IPS-15b (cell line): ENCODE data around the gene DBF4B.
A peak's percentile ranks its signal among the peaks of the same experiment; 100 is the strongest.
"Not testable (repeated sequence)": the region's sequence is repeated elsewhere in the genome, so short reads cannot be mapped to it uniquely, and the experiment has no call there.

Source experiments
- H3K27me3 ChIP-seq: one replicate; pipeline ENCODE4 v1.6.1; 2013; ENCODE audit warnings: low read length; ENCODE audit not compliant: control insufficient read depth, insufficient read depth
- H3K36me3 ChIP-seq: one replicate; pipeline ENCODE4 v1.6.1; 2013; ENCODE audit warnings: low read length; ENCODE audit not compliant: control insufficient read depth, insufficient read depth
- H3K4me1 ChIP-seq: one replicate; pipeline ENCODE4 v1.6.1; 2013; ENCODE audit warnings: mild to moderate bottlenecking, low read length; ENCODE audit not compliant: control insufficient read depth, insufficient read depth
- H3K4me3 ChIP-seq: one replicate; pipeline ENCODE4 v1.5.1; 2013; ENCODE audit warnings: low read depth, low read length
- H3K9ac ChIP-seq: one replicate; pipeline ENCODE4 v1.6.1; 2013; ENCODE audit warnings: low read depth, mild to moderate bottlenecking, low read length
- H3K9me3 ChIP-seq: one replicate; pipeline ENCODE4 v1.6.1; 2013; ENCODE audit warnings: mild to moderate bottlenecking, low read length; ENCODE audit not compliant: control insufficient read depth, insufficient read depth

Gene DBF4B

DNA sequence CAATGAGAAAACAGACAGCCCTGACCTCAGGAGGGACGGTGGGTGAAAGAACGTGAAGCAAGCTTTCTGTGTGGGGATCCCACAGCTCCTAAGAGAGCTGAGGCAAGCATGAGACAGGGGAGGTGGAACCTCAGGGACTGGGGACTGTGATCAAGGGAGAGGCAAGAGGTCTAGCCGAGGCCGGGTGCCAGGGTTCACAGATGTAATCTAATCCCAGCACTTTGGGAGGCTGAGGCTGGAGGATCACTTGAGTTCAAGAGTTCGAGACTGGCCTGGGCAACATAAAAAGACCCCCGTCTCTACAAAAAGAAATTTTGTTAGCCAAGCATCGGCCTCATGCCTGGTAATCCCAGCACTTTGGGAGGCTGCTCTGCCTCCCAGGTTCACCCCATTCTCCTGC is 45.8 kb downstream of the DBF4B start:
- Histone ChIP-seq H3K4me1 (no peaks in the 10 kb centered on the region), H3K4me3 (no peak overlapping the region), H3K27me3 (peaks cover 20% of the 10 kb centered on the region), H3K36me3 (peaks cover 15% of the 10 kb centered on the region), H3K9me3 (no peaks in the 10 kb centered on the region), H3K9ac (no peak overlapping the region)

DNA sequence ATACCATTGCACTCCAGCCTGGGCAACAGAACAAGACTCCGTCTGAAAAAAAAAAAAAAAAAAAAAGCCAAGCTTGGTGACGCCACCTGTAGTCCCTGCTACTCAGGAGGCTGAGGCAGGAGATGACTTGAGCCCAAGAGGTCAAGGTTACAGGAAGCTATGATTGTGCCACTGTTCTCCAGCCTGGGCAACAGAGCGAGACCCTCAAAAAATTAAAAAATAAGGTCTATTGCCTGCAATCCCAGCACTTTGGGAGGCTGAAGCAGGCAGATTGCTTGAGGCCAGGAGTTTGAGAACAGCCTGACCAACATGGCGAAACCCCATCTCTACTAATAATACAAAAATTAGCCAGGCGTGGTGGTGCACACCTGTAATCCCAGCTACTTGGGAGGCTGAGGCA is 46.7 kb downstream of the DBF4B start:
- not testable (repeated sequence) for H3K36me3 ChIP-seq, H3K4me3 ChIP-seq, H3K4me1 ChIP-seq, H3K9ac ChIP-seq, H3K9me3 ChIP-seq
- peaks cover 29% of the 10 kb centered on the region for H3K27me3 ChIP-seq

DNA sequence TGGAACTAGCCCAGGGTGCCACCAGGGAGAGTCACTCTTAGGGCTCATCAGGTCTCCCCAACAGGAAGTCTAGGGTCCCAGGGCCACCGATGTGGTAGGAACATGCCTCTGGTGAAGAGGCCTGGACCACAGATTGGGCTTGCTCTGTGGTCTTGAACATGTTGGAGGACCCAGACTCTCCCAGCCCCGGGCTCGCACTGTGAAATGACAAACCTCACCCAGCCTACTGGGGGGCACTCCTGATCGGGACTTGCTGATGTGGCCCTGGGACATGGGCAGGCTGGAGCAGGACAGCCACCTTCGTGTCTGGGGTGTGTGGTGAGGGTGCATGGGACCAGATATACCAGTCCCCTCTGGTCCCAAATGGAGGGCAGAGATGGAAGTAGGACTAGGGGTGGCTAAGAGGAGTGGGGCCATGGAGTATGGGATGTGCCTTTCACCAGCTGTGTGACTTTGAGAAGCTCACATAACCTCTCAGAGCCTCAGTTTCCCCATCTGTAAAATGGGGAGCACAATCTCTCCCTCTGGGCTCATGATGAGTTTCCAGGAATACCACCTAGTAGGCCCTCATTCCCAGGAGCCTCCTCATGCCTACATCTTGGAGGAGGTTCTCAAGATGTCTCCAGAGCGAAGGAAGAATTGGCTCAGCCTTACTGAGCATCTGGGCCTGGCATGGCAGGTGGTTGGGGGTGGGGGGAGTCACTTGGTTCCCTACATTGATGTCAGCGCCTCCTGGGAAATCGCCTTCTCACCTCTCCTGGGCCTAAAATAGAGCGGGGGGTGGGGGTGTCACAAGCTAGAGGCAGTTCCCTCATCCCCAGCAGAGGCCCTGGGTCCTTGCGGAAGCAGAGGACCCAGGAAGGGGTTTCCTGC is 48.8 kb downstream of the DBF4B start:
- no peaks in the 10 kb centered on the region for H3K36me3 ChIP-seq
- peaks cover 33% of the 10 kb centered on the region for H3K27me3 ChIP-seq
- H3K9ac ChIP-seq, result no peak overlapping the region

DNA sequence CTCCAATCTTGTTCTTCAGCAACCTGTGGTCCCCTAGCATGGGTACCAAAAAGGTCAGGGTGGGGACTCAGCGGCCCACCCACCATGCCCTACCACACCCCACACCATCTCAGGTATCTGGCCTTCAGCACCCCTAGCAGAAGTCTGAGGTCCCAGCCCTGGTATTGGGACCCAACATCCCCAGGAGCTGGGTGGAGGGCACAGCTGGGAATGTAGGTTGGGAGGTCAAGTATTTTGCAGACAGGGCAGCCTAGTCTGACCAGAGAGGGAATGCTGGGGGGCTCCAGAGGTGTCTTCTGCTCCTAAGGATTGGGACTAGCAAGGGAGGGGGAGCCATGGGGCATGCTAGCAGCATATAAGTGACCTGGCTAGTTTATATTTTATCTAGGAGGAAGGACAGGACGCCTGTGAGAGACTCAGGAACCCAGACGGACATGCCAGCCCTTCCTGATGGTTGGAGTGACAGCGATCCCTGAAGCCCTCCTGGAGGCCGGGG is 49.5 kb downstream of the DBF4B start:
- no peaks in the 10 kb centered on the region for H3K36me3 ChIP-seq
- peaks cover 33% of the 10 kb centered on the region for H3K27me3 ChIP-seq
- no peaks in the 10 kb centered on the region for H3K4me1 ChIP-seq
- no peaks in the 10 kb centered on the region for H3K9me3 ChIP-seq
- H3K4me3 ChIP-seq, result peak overlapping the region; percentile 50
- H3K9ac ChIP-seq, result no peak overlapping the region

More for the DNA sequence above, 48.8 kb downstream of the DBF4B start:
- H3K4me1 ChIP-seq, result no peaks in the 10 kb centered on the region
- no peak overlapping the region for H3K4me3 ChIP-seq
- no peaks in the 10 kb centered on the region for H3K9me3 ChIP-seq

DNA sequence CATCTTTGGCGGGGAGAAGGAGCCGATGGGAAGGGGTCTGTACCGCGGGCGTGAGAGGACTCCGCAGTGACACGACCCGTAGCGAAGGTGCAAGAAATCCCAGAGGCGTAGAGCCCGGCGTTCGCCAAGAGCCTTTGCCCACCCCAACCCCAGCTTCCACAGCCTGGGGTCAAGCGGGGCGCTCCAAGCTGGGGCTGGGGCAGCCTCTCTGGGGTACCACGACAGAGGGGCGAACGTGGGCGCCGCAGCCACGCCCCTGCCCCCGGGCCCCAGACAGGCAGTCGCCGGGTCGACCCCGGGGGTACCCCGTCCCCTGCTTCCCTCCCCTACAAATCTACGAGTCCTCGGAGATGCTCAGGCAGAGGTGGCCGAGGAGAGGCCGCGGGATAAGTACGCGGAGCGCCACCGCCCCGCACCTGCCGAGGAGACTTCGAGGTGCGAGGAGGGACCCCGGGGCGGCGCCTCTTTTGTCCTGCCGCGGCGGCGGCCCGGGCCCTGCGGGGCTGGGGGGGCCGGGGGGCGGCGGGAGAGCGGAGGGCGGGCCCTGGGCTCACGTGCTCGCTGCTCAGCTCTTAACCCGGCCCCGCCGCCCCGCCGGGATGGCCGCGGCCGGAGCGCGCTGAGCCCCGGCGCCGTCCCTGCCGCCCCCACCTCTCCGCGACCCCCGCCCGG is 50.1 kb downstream of the DBF4B start, which contains the start of gene ADAM11:
Gene ADAM11 (plus strand): TSS at position 575 of the 672 bp plus-strand sequence. CDS start 212 bp downstream, outside the sequence.
- H3K27me3 ChIP-seq, result peaks cover 33% of the 10 kb centered on the region
- no peaks in the 10 kb centered on the region for H3K36me3 ChIP-seq
- H3K4me1 ChIP-seq, result no peaks in the 10 kb centered on the region
- H3K9me3 ChIP-seq, result no peaks in the 10 kb centered on the region
- no peak within 1 kb of the TSS for H3K9ac ChIP-seq
- peak within 1 kb of the TSS; percentile 53 for H3K4me3 ChIP-seq

DNA sequence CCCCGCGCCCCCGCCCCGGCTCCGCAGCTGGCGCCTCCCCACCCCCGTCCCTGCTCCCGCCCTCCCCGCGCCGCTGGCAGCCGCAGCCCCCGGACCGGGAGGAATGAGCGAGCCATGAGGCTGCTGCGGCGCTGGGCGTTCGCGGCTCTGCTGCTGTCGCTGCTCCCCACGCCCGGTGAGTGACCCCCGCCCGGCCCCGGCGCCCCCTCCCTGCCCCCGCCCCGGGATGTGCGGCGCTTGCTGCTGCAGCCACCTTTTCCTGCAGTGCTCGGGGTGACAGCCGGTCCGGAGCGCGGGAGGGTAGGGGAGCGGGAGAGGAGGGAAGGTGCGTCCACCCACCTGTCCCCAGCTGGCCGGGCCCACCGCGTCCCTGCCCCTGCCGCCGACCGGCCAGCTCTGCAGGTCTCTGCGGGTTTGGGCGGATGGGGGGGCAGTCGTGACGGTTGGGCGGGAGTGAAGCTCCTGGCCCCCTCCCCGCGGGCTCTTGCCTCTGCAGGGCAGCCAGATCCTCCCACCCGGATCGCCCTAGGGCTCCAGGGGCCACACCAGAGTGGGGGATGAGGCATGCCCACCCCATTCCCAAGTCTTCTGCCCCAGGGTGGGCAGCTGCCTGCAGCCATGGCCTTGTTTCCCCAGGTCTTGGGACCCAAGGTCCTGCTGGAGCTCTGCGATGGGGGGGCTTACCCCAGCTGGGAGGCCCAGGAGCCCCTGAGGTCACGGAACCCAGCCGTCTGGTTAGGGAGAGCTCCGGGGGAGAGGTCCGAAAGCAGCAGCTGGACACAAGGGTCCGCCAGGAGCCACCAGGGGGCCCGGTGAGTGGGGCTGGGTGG is 50.8 kb downstream of the DBF4B start:
- H3K36me3 ChIP-seq, result no peaks in the 10 kb centered on the region
- H3K9ac ChIP-seq, result no peak overlapping the region
- H3K4me1 ChIP-seq, result no peaks in the 10 kb centered on the region
- H3K4me3 ChIP-seq, result peak overlapping the region; percentile 53
- H3K9me3 ChIP-seq, result no peaks in the 10 kb centered on the region
- H3K27me3 ChIP-seq, result peaks cover 31% of the 10 kb centered on the region

DNA sequence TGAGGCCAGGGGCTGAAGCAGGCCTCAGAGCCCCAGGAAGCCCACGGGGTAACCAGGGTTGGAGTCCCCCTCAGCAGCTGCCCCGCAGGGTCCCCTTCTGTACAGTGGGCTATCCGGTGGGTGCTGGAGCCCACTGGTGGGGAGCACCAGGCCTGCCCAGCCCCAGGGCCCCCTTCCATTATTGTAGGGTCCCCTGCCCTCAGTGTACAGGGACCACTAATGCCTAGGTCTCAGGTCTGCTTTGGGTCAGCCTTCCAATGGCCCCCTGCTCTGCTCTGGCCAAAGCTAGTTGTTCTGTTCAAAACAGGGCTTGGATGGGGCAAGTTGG is 51.4 kb downstream of the DBF4B start:
- Histone ChIP-seq H3K4me3 (no peak overlapping the region), H3K9ac (no peak overlapping the region)

DNA sequence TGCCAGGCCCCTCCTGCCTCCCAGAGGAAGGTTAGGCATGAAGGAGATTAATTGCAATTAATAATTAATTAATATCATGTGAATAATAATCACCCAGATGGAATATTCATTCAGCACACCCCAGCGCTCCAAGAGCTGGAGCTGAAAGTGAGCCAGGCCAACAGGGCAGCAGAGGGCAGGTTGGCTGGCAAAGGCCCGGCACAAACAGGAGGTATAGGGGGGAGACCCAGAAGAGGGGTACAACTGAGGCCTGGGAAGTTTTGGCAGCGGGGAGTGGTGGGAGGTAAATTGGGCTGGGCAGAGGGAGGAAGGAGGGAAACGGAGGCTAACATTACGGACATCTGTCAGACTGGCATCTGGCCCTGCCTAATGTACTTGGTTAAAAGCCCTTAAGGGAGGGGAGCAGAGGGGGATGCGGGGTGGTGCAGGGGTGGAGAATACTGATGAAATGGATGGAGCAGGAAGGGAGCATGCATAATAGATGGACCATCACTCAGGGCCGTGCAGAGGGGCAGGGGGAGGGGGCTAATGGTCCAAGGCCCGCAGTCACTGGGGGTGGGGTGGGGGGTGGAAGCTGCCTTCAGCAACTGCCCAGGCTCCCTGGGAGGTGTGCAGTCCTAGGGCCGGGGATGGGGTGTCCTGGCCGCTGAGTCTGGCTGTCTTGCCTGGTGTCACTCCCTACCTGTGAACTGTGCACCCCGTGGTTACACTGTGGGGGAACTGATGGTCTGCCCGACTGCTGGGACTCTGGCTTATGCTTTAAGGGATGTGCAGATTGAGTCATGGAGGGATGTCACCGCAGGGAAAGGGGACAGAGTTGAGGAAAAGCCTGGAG is 52.2 kb downstream of the DBF4B start:
- Histone ChIP-seq H3K4me3 (no peak overlapping the region), H3K4me1 (no peaks in the 10 kb centered on the region), H3K27me3 (peaks cover 31% of the 10 kb centered on the region), H3K9ac (no peak overlapping the region), H3K9me3 (no peaks in the 10 kb centered on the region), H3K36me3 (no peaks in the 10 kb centered on the region)

More for the DNA sequence above, 51.4 kb downstream of the DBF4B start:
- no peaks in the 10 kb centered on the region for H3K9me3 ChIP-seq
- H3K27me3 ChIP-seq, result peaks cover 31% of the 10 kb centered on the region
- H3K4me1 ChIP-seq, result no peaks in the 10 kb centered on the region
- H3K36me3 ChIP-seq, result no peaks in the 10 kb centered on the region

DNA sequence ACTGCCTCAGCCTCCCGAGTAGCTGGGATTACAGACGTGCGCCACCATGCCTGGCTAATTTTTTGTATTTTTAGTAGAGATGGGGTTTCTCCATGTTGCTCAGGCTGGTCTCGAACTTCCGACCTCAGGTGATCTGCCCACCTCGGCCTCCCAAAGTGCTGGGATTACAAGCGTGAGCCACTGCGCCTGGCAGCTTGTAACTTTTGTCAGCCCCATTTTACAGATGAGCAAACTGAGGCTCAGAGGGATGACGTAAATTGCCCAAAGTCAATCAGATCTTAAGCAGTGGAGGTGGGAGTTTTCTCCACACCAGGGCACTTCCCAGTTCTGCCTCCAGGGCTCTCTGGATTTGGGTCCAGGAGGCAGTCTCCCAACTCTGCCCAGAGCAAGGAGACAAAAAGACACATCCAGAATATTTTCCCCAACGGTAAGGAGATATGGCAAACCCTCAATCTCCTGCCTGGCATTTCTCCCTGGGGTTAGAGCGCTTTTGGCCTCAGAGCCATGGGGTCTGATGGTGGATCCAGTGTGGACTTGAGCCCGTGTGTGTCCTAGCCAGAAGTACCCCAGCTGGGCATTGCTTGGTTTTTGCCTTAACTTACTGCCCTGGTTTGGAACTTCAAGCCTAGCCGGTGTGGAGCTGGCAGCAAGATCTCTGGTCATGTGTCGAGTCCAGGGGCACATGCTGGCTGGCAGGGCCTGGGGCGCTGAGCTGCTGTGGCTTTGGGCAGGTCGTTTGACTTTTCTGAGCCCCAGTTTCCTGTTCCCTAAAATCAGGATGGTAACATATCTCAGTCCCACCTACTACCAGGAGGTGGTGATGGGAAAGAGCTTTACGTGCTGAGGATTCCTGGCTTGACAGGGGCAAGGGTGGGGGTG is 53.7 kb downstream of the DBF4B start:
- no peaks in the 10 kb centered on the region for H3K4me1 ChIP-seq
- H3K4me3 ChIP-seq, result no peak overlapping the region
- H3K9ac ChIP-seq, result no peak overlapping the region
- no peaks in the 10 kb centered on the region for H3K36me3 ChIP-seq
- H3K27me3 ChIP-seq, result peaks cover 27% of the 10 kb centered on the region
- no peaks in the 10 kb centered on the region for H3K9me3 ChIP-seq

DNA sequence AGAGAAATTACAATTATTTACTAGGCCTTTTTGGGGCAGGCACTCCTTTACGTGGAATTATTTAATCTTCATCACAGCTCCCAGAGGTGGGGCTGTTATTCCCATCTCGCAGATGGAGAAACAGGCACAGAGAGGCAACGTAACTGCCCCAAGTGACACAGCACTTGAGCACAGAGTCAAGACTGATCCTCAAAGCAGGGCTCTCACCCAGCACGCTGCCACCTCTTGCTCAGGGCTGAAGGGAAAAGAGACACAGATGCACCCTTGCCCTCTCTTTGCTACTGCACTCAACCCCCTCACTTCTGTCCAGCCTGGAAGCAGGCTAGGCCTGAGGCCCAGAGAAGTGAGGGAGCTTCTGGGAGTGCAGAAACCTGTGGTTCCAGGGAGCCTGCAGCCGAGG is 54.7 kb downstream of the DBF4B start:
- no peak overlapping the region for H3K9ac ChIP-seq
- no peaks in the 10 kb centered on the region for H3K36me3 ChIP-seq
- H3K27me3 ChIP-seq, result peaks cover 17% of the 10 kb centered on the region
- no peak overlapping the region for H3K4me3 ChIP-seq
- H3K9me3 ChIP-seq, result no peaks in the 10 kb centered on the region
- H3K4me1 ChIP-seq, result peaks cover 6% of the 10 kb centered on the region
